GM12874 (cell line): ENCODE results near the gene MNX1.

Experiments used
- TF ChIP-seq, protein P1 (sequence below): IDR thresholded peaks from 2 replicates; pipeline ENCODE4 v1.5.1; 2011; ENCODE audit warnings: low read depth, mild to moderate bottlenecking, control low read depth, low read length, moderate library complexity; ENCODE audit not compliant: insufficient read depth

MNX1 gene

DNA sequence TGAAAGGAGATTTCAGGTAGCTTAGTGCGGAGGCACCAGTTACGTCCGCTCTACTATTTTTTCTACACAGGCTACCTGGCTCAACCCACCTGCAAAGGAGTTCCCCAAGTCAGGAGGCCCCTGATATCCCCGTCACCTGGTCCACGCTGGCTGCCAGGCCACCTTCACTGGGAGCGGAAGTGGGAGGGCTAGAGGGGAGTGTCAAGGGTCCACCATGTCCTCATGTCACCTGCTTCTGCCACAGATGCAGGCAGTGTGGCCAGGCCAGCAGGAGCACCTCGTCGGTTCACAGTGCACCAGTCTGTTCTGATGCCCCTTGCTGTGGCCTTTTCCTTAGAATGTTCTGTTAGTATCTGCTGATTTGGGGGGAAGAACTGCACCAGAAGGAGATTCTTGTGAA, 44.1 kb downstream of the MNX1 start:
- TF ChIP-seq, protein P1, sequence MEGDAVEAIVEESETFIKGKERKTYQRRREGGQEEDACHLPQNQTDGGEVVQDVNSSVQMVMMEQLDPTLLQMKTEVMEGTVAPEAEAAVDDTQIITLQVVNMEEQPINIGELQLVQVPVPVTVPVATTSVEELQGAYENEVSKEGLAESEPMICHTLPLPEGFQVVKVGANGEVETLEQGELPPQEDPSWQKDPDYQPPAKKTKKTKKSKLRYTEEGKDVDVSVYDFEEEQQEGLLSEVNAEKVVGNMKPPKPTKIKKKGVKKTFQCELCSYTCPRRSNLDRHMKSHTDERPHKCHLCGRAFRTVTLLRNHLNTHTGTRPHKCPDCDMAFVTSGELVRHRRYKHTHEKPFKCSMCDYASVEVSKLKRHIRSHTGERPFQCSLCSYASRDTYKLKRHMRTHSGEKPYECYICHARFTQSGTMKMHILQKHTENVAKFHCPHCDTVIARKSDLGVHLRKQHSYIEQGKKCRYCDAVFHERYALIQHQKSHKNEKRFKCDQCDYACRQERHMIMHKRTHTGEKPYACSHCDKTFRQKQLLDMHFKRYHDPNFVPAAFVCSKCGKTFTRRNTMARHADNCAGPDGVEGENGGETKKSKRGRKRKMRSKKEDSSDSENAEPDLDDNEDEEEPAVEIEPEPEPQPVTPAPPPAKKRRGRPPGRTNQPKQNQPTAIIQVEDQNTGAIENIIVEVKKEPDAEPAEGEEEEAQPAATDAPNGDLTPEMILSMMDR = no peak

DNA sequence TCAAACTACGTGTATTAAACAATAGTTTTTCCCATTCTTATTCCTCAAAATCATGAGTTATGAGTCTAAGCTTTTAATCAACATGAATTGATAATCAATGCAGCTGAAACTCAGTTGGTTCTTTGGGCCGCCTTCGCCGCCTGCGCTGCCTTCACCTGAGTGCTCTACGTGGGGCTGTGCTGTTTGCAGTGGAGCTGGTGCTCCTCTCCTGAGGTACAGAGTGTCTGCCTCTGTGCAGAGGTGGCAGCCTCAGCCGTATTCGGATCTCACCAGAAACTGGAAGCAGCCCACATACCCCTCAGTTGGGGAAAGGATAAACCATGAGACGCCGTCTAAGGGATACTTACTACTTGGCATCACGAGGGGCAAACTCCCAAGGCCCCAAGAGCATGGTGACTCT, 45.5 kb downstream of the MNX1 start:
- TF ChIP-seq, protein P1 = no peak

DNA sequence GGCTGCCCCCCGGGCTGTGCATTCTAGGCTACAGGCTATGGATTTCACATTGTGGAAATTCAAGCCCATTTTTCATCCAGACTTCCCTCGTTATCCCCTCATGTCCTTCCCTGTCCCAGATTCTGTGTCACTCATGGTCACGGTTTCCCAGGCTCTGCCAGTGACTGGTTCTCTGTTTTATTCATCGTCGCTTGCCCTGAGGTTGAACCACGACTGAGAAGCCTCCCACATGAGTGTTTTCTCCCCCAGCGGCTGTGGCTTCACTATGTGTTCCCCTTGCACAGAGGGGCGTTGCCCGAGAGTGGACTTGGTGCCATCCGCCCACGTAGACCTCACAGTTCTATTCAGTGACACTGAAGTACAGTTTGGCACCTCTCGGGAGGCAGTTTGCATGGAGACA, 47.0 kb downstream of the MNX1 start:
- TF ChIP-seq, protein P1 = no peak

DNA sequence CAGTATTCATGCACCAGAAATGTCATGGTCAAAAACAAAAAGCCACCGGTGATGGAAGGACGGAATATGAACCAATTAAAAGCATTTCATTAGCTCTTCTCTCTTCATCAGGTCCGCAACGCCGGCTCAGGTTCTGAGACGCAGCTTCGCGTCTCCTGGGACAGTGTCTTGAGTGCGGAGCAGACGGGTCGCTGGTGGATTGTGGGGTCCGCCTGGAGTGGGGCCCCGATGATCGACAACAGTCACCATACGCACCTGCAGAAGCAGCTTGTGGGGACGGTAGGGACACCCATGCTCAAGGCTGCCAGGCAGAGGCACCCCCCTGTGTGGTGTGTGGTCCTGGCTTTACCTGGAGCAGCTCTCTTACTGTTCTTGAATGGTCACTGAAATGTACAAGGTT, 47.6 kb downstream of the MNX1 start:
- TF ChIP-seq, protein P1 = no peak

DNA sequence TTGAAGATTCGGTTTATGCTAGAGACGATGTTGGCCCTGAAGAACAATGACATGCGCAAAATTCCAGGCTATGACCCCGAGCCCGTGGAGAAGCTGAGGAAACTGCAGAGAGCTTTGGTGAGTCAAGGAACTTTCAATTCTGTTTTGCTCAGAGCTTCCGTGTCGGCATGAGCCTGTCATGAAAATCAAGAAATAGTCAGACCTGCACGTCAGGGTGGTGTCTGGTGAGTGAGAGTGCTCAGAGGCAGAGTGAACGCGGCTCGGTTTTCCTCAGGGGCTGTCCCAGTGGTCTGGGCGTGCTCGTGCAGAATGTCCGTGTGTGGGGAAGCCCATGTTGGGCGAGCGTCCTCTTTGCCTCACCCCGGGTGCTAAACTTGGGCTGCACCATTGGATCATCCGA, 48.3 kb downstream of the MNX1 start:
- TF ChIP-seq, protein P1 = no peak

DNA sequence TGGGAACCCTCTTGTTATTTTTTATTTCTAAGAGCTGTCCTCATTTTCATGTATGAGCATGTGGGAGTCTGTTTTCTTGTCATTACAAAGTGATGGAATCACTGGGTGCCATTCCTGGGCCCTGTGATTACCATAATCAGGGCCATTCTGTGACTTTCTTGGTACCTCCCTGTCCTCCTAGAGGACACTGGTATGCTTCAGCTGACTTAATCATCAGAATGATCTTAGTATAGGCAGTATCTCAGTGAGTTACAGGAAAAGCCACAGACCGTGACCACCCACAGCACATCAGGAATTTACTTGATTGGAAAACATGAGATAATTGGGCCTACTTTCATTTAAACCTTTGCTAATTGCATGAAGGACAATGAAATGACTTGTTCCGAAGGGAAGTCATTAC, 53.7 kb downstream of the MNX1 start:
- TF ChIP-seq, protein P1 = no peak

DNA sequence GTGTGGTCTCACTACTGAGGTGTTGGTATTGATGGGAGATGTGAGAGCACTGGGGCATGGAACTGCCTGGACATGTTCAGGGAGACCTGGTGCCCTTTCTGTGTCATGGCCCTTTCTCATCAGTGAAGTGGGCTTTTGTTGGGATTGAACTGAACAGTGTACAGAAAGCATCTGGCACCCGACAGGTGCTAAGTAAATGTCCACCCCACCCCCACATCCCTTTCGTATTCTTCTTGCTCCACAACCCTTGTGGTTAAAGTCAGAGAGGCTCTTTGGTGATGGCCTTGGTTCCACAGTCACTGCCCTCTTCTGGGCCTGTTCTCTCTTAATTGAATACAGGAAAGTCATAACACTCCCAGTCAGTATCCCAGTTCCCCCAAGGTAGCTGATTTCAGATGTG, 55.5 kb downstream of the MNX1 start:
- TF ChIP-seq, protein P1 = no peak
